HEK293 (cell line): Measurements from ENCODE around the gene MEF2C.
A peak's percentile ranks its signal among the peaks of the same experiment; 100 is the strongest.
"Not testable (repeated sequence)": the region's sequence is repeated elsewhere in the genome, so short reads cannot be mapped to it uniquely, and the experiment has no call there.

Source experiments
- CTCF ChIA-PET: fragments of 350-600 bp; formaldehyde crosslinking; extraction: SDS; loops from one replicate; lab custom pipeline; 2021; ENCODE audit warnings: antibody characterized with exemption; lab: Yijun Ruan, JAX
- POLR2A ChIA-PET: fragments of 300-600 bp; formaldehyde crosslinking; extraction: SDS; loops from one replicate; lab custom pipeline; 2020; ENCODE audit warnings: antibody characterized with exemption, inconsistent platforms; lab: Yijun Ruan, JAX
- H3K27ac ChIP-seq: fragments of 200-500 bp; sonication (Bioruptor generic); 2 replicates; pipeline ENCODE4 v1.5.1; 2014; ENCODE audit warnings: low read depth, low read length, control low read depth, inconsistent platforms; ENCODE audit errors: extremely low read depth
- H3K36me3 ChIP-seq, 2 experiments: fragments of 200-500 bp in 1 of 2; sonication (Bioruptor generic) in 1 of 2; 1 replicate in 1 of 2; 2 replicates in 1 of 2; pipeline ENCODE4 v1.5.1; 2014 to 2017; ENCODE audit warnings: inconsistent platforms in 2 of 2, low read length in 2 of 2; ENCODE audit not compliant: control insufficient read depth in 2 of 2, insufficient read depth in 1 of 2
- H3K4me1 ChIP-seq: fragments of 200-500 bp; sonication (Bioruptor generic); 2 replicates; pipeline ENCODE4 v1.5.1; 2014; ENCODE audit warnings: mild to moderate bottlenecking, low read length, inconsistent platforms; ENCODE audit not compliant: control insufficient read depth, insufficient read depth
- H3K4me3 ChIP-seq: 2 replicates; pipeline ENCODE4 v1.5.1; 2011; ENCODE audit warnings: low read depth, mild to moderate bottlenecking, control low read depth, low read length, moderate library complexity
- H3K9me3 ChIP-seq: fragments of 200-500 bp; sonication (Bioruptor generic); 2 replicates; pipeline ENCODE4 v1.5.1; 2014; ENCODE audit warnings: low read depth, low read length, inconsistent platforms; ENCODE audit not compliant: control insufficient read depth, insufficient read depth
- BCL11B ChIP-seq: fragments of 450-650 bp; formaldehyde crosslinking; IDR thresholded peaks from 2 replicates; pipeline ENCODE4 v1.5.1; 2016; ENCODE audit warnings: low read depth, missing biosample characterization, missing genetic modification characterization
- INSM2 ChIP-seq: fragments of 450-650 bp; formaldehyde crosslinking; IDR thresholded peaks from 2 replicates; pipeline ENCODE4 v1.5.1; 2016; ENCODE audit warnings: missing biosample characterization, missing genetic modification characterization
- SCRT1 ChIP-seq: fragments of 450-650 bp; formaldehyde crosslinking; IDR thresholded peaks from 2 replicates; pipeline ENCODE4 v1.5.1; 2016; ENCODE audit warnings: missing biosample characterization, missing genetic modification characterization, borderline replicate concordance
- SETDB1 ChIP-seq: IDR thresholded peaks from one replicate; pipeline ENCODE4 v1.6.1; 2017; ENCODE audit warnings: mild to moderate bottlenecking, low read length, moderate library complexity, mixed read lengths; ENCODE audit not compliant: insufficient read length
- TCF7L2 ChIP-seq: IDR thresholded peaks from 2 replicates; pipeline ENCODE4 v1.6.1; 2011; ENCODE audit warnings: low read depth, mild to moderate bottlenecking, inconsistent platforms, low read length, moderate library complexity, borderline replicate concordance
- ZBTB21 ChIP-seq: fragments of 450-650 bp; formaldehyde crosslinking; IDR thresholded peaks from 2 replicates; pipeline ENCODE4 v1.5.1; 2017; ENCODE audit warnings: missing biosample characterization, missing genetic modification characterization
- ZNF10 ChIP-seq: fragments of 450-650 bp; formaldehyde crosslinking; IDR thresholded peaks from 2 replicates; pipeline ENCODE4 v1.5.1; 2017; ENCODE audit warnings: missing biosample characterization, missing genetic modification characterization
- ZNF16 ChIP-seq: fragments of 450-650 bp; formaldehyde crosslinking; IDR thresholded peaks from 2 replicates; pipeline ENCODE4 v1.5.1; 2016; ENCODE audit warnings: low read depth, missing biosample characterization, missing genetic modification characterization
- ZNF184 ChIP-seq: fragments of 450-650 bp; IDR thresholded peaks from 2 replicates; pipeline ENCODE4 v1.5.1; 2018; ENCODE audit warnings: missing biosample characterization, mild to moderate bottlenecking, missing genetic modification characterization
- ZNF354C ChIP-seq: fragments of 450-650 bp; formaldehyde crosslinking; IDR thresholded peaks from 2 replicates; pipeline ENCODE4 v1.5.1; 2016; ENCODE audit warnings: missing biosample characterization, missing genetic modification characterization, low read depth, borderline replicate concordance
- ZNF394 ChIP-seq: fragments of 450-650 bp; formaldehyde crosslinking; IDR thresholded peaks from 2 replicates; pipeline ENCODE4 v1.5.1; 2016; ENCODE audit warnings: missing biosample characterization, missing genetic modification characterization, mild to moderate bottlenecking, moderate library complexity, borderline replicate concordance
- ZNF423 ChIP-seq: fragments of 450-650 bp; formaldehyde crosslinking; IDR thresholded peaks from 2 replicates; pipeline ENCODE4 v1.5.1; 2016; ENCODE audit warnings: missing biosample characterization, missing genetic modification characterization
- ZNF426 ChIP-seq: fragments of 450-650 bp; formaldehyde crosslinking; IDR thresholded peaks from 2 replicates; pipeline ENCODE4 v1.5.1; 2017; ENCODE audit warnings: missing biosample characterization, missing genetic modification characterization, mild to moderate bottlenecking, inconsistent platforms, moderate library complexity
- ZNF473 ChIP-seq: fragments of 450-650 bp; formaldehyde crosslinking; IDR thresholded peaks from 2 replicates; pipeline ENCODE4 v1.5.1; 2017; ENCODE audit warnings: missing biosample characterization, missing genetic modification characterization
- ZNF488 ChIP-seq: fragments of 450-650 bp; formaldehyde crosslinking; IDR thresholded peaks from 2 replicates; pipeline ENCODE4 v1.5.1; 2016; ENCODE audit warnings: missing biosample characterization, missing genetic modification characterization
- ZNF530 ChIP-seq: fragments of 450-650 bp; formaldehyde crosslinking; IDR thresholded peaks from 2 replicates; pipeline ENCODE4 v1.5.1; 2016; ENCODE audit warnings: low read depth, missing biosample characterization, missing genetic modification characterization
- ZNF585B ChIP-seq: fragments of 450-650 bp; formaldehyde crosslinking; IDR thresholded peaks from 2 replicates; pipeline ENCODE4 v1.5.1; 2016; ENCODE audit warnings: missing biosample characterization, missing genetic modification characterization
- ZNF600 ChIP-seq: fragments of 450-650 bp; formaldehyde crosslinking; IDR thresholded peaks from 2 replicates; pipeline ENCODE4 v1.5.1; 2016; ENCODE audit warnings: missing biosample characterization, missing genetic modification characterization
- ZNF623 ChIP-seq: fragments of 450-650 bp; formaldehyde crosslinking; IDR thresholded peaks from 2 replicates; pipeline ENCODE4 v1.5.1; 2016; ENCODE audit warnings: missing biosample characterization, missing genetic modification characterization
- ZNF629 ChIP-seq: fragments of 450-650 bp; formaldehyde crosslinking; IDR thresholded peaks from 2 replicates; pipeline ENCODE4 v1.5.1; 2017; ENCODE audit warnings: missing biosample characterization, missing genetic modification characterization
- ZNF701 ChIP-seq: fragments of 450-650 bp; formaldehyde crosslinking; IDR thresholded peaks from 2 replicates; pipeline ENCODE4 v1.5.1; 2016; ENCODE audit warnings: missing biosample characterization, missing genetic modification characterization
- ZNF791 ChIP-seq: fragments of 450-650 bp; formaldehyde crosslinking; IDR thresholded peaks from 2 replicates; pipeline ENCODE4 v1.5.1; 2016; ENCODE audit warnings: missing biosample characterization, missing genetic modification characterization
- TF ChIP-seq, protein P1 (sequence below): fragments of 450-650 bp; formaldehyde crosslinking; optimal IDR thresholded peaks from 2 replicates; pipeline ENCODE3; 2016; ENCODE audit warnings: missing biosample characterization, mild to moderate bottlenecking, missing genetic modification characterization
- TF ChIP-seq, protein P2 (sequence below): fragments of 450-650 bp; formaldehyde crosslinking; IDR thresholded peaks from 2 replicates; pipeline ENCODE4 v1.5.1; 2016; ENCODE audit warnings: missing biosample characterization, missing genetic modification characterization
- TF ChIP-seq, protein P3 (sequence below): fragments of 450-650 bp; IDR thresholded peaks from 2 replicates; pipeline ENCODE4 v1.5.1; 2018; ENCODE audit warnings: missing biosample characterization, missing genetic modification characterization

Gene MEF2C

GRCh38 chr5:88858392-88858791, 24.6 kb downstream of the MEF2C start:
- CTCF ChIA-PET = no interaction called here
- Histone ChIP-seq H3K9me3 (no peaks in the 10 kb centered on the region), H3K36me3 (no peaks in the 10 kb centered on the region), H3K4me3 (no peak overlapping the region), H3K4me1 (no peaks in the 10 kb centered on the region)
- POLR2A ChIA-PET = no interaction called here
- TF ChIP-seq ZBTB21 (no peak), ZNF184 (no peak), ZNF488 (no peak), TCF7L2 (no peak), ZNF623 (tag by site-specific recombination) (no peak)
- TF ChIP-seq, protein P1, sequence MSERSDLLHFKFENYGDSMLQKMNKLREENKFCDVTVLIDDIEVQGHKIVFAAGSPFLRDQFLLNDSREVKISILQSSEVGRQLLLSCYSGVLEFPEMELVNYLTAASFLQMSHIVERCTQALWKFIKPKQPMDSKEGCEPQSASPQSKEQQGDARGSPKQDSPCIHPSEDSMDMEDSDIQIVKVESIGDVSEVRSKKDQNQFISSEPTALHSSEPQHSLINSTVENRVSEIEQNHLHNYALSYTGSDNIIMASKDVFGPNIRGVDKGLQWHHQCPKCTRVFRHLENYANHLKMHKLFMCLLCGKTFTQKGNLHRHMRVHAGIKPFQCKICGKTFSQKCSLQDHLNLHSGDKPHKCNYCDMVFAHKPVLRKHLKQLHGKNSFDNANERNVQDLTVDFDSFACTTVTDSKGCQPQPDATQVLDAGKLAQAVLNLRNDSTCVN (tag by site-specific recombination) = no peak
- TF ChIP-seq, protein P2, sequence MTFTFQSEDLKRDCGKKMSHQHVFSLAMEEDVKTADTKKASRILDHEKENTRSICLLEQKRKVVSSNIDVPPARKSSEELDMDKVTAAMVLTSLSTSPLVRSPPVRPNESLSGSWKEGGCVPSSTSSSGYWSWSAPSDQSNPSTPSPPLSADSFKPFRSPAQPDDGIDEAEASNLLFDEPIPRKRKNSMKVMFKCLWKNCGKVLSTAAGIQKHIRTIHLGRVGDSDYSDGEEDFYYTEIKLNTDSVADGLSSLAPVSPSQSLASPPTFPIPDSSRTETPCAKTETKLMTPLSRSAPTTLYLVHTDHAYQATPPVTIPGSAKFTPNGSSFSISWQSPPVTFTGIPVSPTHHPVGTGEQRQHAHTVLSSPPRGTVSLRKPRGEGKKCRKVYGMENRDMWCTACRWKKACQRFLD (tag by site-specific recombination) = no peak
- TF ChIP-seq, protein P3, sequence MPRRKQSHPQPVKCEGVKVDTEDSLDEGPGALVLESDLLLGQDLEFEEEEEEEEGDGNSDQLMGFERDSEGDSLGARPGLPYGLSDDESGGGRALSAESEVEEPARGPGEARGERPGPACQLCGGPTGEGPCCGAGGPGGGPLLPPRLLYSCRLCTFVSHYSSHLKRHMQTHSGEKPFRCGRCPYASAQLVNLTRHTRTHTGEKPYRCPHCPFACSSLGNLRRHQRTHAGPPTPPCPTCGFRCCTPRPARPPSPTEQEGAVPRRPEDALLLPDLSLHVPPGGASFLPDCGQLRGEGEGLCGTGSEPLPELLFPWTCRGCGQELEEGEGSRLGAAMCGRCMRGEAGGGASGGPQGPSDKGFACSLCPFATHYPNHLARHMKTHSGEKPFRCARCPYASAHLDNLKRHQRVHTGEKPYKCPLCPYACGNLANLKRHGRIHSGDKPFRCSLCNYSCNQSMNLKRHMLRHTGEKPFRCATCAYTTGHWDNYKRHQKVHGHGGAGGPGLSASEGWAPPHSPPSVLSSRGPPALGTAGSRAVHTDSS = no peak
- TF ChIP-seq, all 188 proteins: peak for 0
- no peak overlapping the region for H3K27ac ChIP-seq

- H3K27ac ChIP-seq, H3K9me3 ChIP-seq, CTCF ChIA-PET, POLR2A ChIA-PET, H3K36me3 ChIP-seq, H3K4me1 ChIP-seq, H3K4me3 ChIP-seq: not testable (repeated sequence)
- TF ChIP-seq ZNF585B (tag by site-specific recombination) (peak; percentile 96), SETDB1 (peak; percentile 12)
These were observed 26.6 kb downstream of the MEF2C start for GRCh38 chr5:88856381-88856780.

- ChIA-PET CTCF (interaction anchor here (0.6 kb wide), 1 partner anchor 490 kb away, joined by 3 read pairs; no protein-coding TSS in a partner anchor), POLR2A (no interaction called here)
These were observed 28.2 kb downstream of the MEF2C start for GRCh38 chr5:88854769-88855168.

More at GRCh38 chr5:88854769-88855168, 28.2 kb downstream of the MEF2C start:
- Histone ChIP-seq H3K36me3 (no peaks in the 10 kb centered on the region), H3K4me3 (no peak overlapping the region), H3K9me3 (no peaks in the 10 kb centered on the region), H3K4me1 (no peaks in the 10 kb centered on the region), H3K27ac (no peak overlapping the region)
- no peak for TF ChIP-seq ZNF600 (tag by site-specific recombination)
- TF ChIP-seq ZNF394 = no peak
- no peak for TF ChIP-seq BCL11B
- no peak for TF ChIP-seq ZNF16 (tag by site-specific recombination)
- no peak for TF ChIP-seq ZNF701 (tag by site-specific recombination)
- no peak for TF ChIP-seq SCRT1
- no peak for TF ChIP-seq ZNF10 (tag by site-specific recombination)
- TF ChIP-seq ZNF530 (tag by site-specific recombination) = no peak
- TF ChIP-seq ZNF791 = no peak
- no peak for TF ChIP-seq ZNF423 (tag by site-specific recombination)
- TF ChIP-seq ZNF426 (tag by site-specific recombination) = no peak
- TF ChIP-seq ZNF629 = no peak
- TF ChIP-seq INSM2 = no peak
- no peak for TF ChIP-seq ZNF473 (tag by site-specific recombination)
- TF ChIP-seq ZNF354C (tag by site-specific recombination) = no peak
